UCSD-AML1 (cell line): ENCODE data around the gene EIF4G3.
"Not testable (repeated sequence)": the region's sequence is repeated elsewhere in the genome, so short reads cannot be mapped to it uniquely, and the experiment has no call there.

Experiments
- DNase-seq: peaks from one replicate; lab custom pipeline; 2025; ENCODE audit not compliant: unreplicated experiment; lab: John Stamatoyannopoulos, UW

EIF4G3 gene

GRCh38 chr1:20885121-20885520, 291.6 kb downstream of the EIF4G3 start:
- no peak for DNase-seq

GRCh38 chr1:20884513-20884912, 292.2 kb downstream of the EIF4G3 start:
- no peak for DNase-seq

- no peak for DNase-seq
Measured at GRCh38 chr1:20883766-20884165, 292.9 kb downstream of the EIF4G3 start.

GRCh38 chr1:20882837-20883236, 293.9 kb downstream of the EIF4G3 start:
- DNase-seq = no peak

GRCh38 chr1:20878799-20879198, 297.9 kb downstream of the EIF4G3 start:
- no peak for DNase-seq

- DNase-seq = no peak
Measured at GRCh38 chr1:20875198-20875973, 301.3 kb downstream of the EIF4G3 start.

- DNase-seq = no peak
Measured at GRCh38 chr1:20873311-20873710, 303.4 kb downstream of the EIF4G3 start.

- DNase-seq = no peak
Measured at GRCh38 chr1:20871419-20871818, 305.3 kb downstream of the EIF4G3 start.

GRCh38 chr1:20870718-20871117, 306.0 kb downstream of the EIF4G3 start:
- no peak for DNase-seq

GRCh38 chr1:20868263-20868662, 308.4 kb downstream of the EIF4G3 start:
- DNase-seq = no peak

GRCh38 chr1:20867847-20868246, 308.9 kb downstream of the EIF4G3 start:
- DNase-seq = no peak

GRCh38 chr1:20867062-20867461, 309.6 kb downstream of the EIF4G3 start:
- no peak for DNase-seq

GRCh38 chr1:20865001-20865400, 311.7 kb downstream of the EIF4G3 start:
- DNase-seq = no peak

- DNase-seq = no peak
Measured at GRCh38 chr1:20854529-20854928, 322.2 kb downstream of the EIF4G3 start.

GRCh38 chr1:20851791-20852190, 324.9 kb downstream of the EIF4G3 start:
- DNase-seq = not testable (repeated sequence)

GRCh38 chr1:20850021-20850420, 326.7 kb downstream of the EIF4G3 start:
- no peak for DNase-seq

GRCh38 chr1:20849100-20849499, 327.6 kb downstream of the EIF4G3 start:
- no peak for DNase-seq

GRCh38 chr1:20848162-20848561, 328.5 kb downstream of the EIF4G3 start:
- DNase-seq = no peak

GRCh38 chr1:20847611-20848080, 329.1 kb downstream of the EIF4G3 start:
- no peak for DNase-seq

- DNase-seq = no peak
Measured at GRCh38 chr1:20846461-20847374, 330.0 kb downstream of the EIF4G3 start.

- no peak for DNase-seq
Measured at GRCh38 chr1:20840731-20841130, 336.0 kb downstream of the EIF4G3 start.
